ENCODE results near the gene CSTB. TPM values are rescaled to one million over a fixed set of nuclear protein-coding genes. Genes with fewer than 3 reads are reported as not detected.
"Not testable (repeated sequence)": the region's sequence is repeated elsewhere in the genome, so short reads cannot be mapped to it uniquely, and the experiment has no call there.

Gene CSTB
- total RNA-seq, 1 experiment from 2014 or later, result 136 TPM

DNA sequence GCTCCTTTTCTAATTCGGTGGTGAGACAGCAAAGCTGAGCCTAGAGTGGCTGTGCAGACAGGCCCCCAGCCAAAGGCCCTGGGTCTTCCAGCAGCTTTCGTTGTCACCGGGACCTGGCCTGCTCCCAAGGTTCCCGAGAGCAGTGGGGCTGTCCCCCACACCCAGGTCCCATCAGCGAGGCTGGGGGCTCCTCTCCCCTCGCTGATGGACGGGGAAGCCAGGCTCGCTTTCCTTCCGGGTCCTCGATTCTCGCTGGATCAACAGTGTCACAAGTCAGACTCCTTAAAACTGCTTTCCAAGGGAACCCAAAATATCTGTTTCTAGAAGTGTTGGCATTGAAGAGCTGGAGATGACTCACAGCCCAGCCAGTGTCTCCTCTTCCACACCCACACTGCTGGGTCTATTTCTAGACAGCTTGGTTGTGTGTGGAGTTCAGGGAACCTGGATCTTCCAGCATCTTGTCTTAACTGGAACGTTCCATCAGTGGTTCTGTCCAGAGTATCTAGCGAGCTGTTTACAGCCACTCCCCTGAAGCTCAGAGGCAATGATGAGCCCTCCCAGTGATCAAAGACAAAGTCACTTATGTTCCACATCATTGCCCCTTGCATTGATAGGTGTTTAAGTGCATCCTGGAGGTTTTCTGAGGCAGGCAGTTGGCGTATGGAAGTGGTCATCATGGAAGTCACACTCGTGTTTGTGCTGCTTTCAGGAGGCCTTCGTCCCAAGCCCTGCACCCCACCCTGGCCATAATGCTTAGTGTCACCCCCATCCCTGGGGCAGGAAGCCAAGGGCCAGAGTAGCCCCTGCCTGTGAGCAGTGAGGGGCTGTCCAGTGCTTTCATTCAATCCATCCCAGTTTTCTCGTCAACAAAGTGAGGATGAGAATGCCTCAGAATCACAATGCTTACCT lies 48.5 kb upstream of the CSTB start:
- no peaks in the 10 kb centered on the region for H3K9me2 ChIP-seq (ENCODE audit: insufficient read depth)
- intact Hi-C loops (cut with micrococcal nuclease; ENCODE audit: unreplicated experiment), result no loop called here
- no peaks in the 10 kb centered on the region; the same call in 1 of the 2 replicates for H3F3A ChIP-seq (ENCODE audit: insufficient read depth, low read depth)
- H3K27me3 ChIP-seq (ENCODE audit: insufficient read depth, low read depth), result no peaks in the 10 kb centered on the region; the same call in 1 of the 2 replicates
- no TSS peak for BruUV-seq (replicated peaks)
- H3K4me2 ChIP-seq, result no peak overlapping the region
- H3K36me3 ChIP-seq (ENCODE audit: low read depth), result no peaks in the 10 kb centered on the region
- no peaks in the 10 kb centered on the region for H3K79me2 ChIP-seq (ENCODE audit: low read depth)
- CTCF ChIA-PET, result interaction anchor here (0.6 kb wide), 1 partner anchor 42 kb away, joined by 9 read pairs; no protein-coding TSS in a partner anchor
- H4K20me1 ChIP-seq (ENCODE audit: insufficient read depth), result no peaks in the 10 kb centered on the region
- POLR2A ChIA-PET (ENCODE audit: unreplicated experiment), result interaction anchor here (0.5 kb wide), 1 partner anchor 66 kb away, joined by 12 read pairs; no protein-coding TSS in a partner anchor
- no peak overlapping the region for H3K4me3 ChIP-seq
- no peak overlapping the region for H2AFZ ChIP-seq
- H3K9me3 ChIP-seq (ENCODE audit: insufficient read depth, low read depth), result no peaks in the 10 kb centered on the region
- H3K4me1 ChIP-seq (replicated peaks; ENCODE audit: insufficient read depth), result no peaks in the 10 kb centered on the region
- TF ChIP-seq EZH2 (IDR thresholded peaks at IDR 0.05; ENCODE audit: low read depth), result no peak
- TF ChIP-seq, protein P1, sequence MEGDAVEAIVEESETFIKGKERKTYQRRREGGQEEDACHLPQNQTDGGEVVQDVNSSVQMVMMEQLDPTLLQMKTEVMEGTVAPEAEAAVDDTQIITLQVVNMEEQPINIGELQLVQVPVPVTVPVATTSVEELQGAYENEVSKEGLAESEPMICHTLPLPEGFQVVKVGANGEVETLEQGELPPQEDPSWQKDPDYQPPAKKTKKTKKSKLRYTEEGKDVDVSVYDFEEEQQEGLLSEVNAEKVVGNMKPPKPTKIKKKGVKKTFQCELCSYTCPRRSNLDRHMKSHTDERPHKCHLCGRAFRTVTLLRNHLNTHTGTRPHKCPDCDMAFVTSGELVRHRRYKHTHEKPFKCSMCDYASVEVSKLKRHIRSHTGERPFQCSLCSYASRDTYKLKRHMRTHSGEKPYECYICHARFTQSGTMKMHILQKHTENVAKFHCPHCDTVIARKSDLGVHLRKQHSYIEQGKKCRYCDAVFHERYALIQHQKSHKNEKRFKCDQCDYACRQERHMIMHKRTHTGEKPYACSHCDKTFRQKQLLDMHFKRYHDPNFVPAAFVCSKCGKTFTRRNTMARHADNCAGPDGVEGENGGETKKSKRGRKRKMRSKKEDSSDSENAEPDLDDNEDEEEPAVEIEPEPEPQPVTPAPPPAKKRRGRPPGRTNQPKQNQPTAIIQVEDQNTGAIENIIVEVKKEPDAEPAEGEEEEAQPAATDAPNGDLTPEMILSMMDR (conservative IDR thresholded peaks at IDR 0.05), result no peak
- H3K27ac ChIP-seq, result no peak overlapping the region
- no peak for DNase-seq

- H3K4me3 ChIP-seq; H3K27me3 ChIP-seq (ENCODE audit: insufficient read depth, low read depth); H3K4me1 ChIP-seq (replicated peaks; ENCODE audit: insufficient read depth); H3K9me3 ChIP-seq (ENCODE audit: insufficient read depth, low read depth); H2AFZ ChIP-seq; POLR2A ChIA-PET (ENCODE audit: unreplicated experiment); CTCF ChIA-PET; intact Hi-C loops (cut with micrococcal nuclease; ENCODE audit: unreplicated experiment); H3K9me2 ChIP-seq (ENCODE audit: insufficient read depth); H3K36me3 ChIP-seq (ENCODE audit: low read depth); DNase-seq; H3K27ac ChIP-seq; H3K4me2 ChIP-seq; BruUV-seq (replicated peaks); H4K20me1 ChIP-seq (ENCODE audit: insufficient read depth); H3F3A ChIP-seq (ENCODE audit: insufficient read depth, low read depth); H3K79me2 ChIP-seq (ENCODE audit: low read depth): not testable (repeated sequence)
Measured at GRCh38 chr21:43822741-43823140, 46.6 kb upstream of the CSTB start.

DNA sequence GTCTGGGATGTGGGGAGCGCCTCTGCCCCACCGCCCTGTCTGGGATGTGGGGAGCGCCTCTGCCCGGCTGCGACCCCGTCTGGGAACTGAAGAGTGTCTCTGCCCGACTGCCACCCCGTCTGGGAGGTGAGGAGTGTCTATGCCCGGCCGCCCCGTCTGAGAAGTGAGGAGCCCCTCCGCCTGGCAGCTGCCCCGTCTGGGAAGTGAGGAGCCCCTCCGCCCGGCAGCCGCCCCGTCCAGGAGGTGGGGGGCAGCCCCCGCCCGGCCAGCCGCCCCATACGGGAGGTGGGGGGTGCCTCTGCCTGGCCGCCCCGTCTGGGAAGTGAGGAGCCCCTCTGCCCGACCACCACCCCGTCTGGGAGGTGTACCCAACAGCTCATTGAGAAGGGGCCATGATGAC lies 46.1 kb upstream of the CSTB start:
- H4K20me1 ChIP-seq (ENCODE audit: insufficient read depth); H3F3A ChIP-seq (ENCODE audit: insufficient read depth, low read depth); H3K4me2 ChIP-seq; H3K9me3 ChIP-seq (ENCODE audit: insufficient read depth, low read depth); H3K4me1 ChIP-seq (replicated peaks; ENCODE audit: insufficient read depth); BruUV-seq (replicated peaks); H3K79me2 ChIP-seq (ENCODE audit: low read depth); intact Hi-C loops (cut with micrococcal nuclease; ENCODE audit: unreplicated experiment); DNase-seq; H3K27me3 ChIP-seq (ENCODE audit: insufficient read depth, low read depth); H3K27ac ChIP-seq; CTCF ChIA-PET; POLR2A ChIA-PET (ENCODE audit: unreplicated experiment); H3K9me2 ChIP-seq (ENCODE audit: insufficient read depth); H3K36me3 ChIP-seq (ENCODE audit: low read depth); H2AFZ ChIP-seq; H3K4me3 ChIP-seq: not testable (repeated sequence)

DNA sequence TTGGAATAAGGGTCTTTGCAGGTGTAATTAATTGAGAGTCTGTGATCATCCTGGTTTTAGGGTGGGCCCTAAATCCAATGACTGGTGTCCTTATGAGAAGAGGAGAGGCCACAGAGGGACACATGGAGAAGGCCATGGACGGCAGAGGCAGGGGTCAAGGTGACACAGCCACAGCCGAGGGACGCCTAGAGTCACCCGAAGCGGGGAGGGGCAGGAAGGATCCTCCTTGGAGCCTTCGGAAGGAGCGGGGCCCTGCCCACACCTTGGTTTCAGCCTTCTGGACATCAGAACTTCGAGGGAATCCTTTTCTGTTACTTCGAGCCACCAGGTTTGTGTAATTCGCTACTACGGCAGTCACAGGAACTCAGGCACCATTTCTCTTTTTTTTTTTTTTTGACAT lies 44.4 kb upstream of the CSTB start:
- TF ChIP-seq, protein P1 (conservative IDR thresholded peaks at IDR 0.05), result no peak
- TF ChIP-seq EZH2 (IDR thresholded peaks at IDR 0.05; ENCODE audit: low read depth), result no peak
- DNase-seq, result no peak
- no TSS peak for BruUV-seq (replicated peaks)
- no peaks in the 10 kb centered on the region; the same call in 1 of the 2 replicates for H3F3A ChIP-seq (ENCODE audit: insufficient read depth, low read depth)
- H3K9me3 ChIP-seq (ENCODE audit: insufficient read depth, low read depth), result no peaks in the 10 kb centered on the region
- H4K20me1 ChIP-seq (ENCODE audit: insufficient read depth), result no peaks in the 10 kb centered on the region
- H3K27me3 ChIP-seq (ENCODE audit: insufficient read depth, low read depth), result no peaks in the 10 kb centered on the region
- no peak overlapping the region for H3K4me2 ChIP-seq
- H3K4me1 ChIP-seq (replicated peaks; ENCODE audit: insufficient read depth), result no peaks in the 10 kb centered on the region; the same call in 1 of the 2 replicates
- intact Hi-C loops (cut with micrococcal nuclease; ENCODE audit: unreplicated experiment), result no loop called here
- H3K36me3 ChIP-seq (ENCODE audit: low read depth), result no peaks in the 10 kb centered on the region
- POLR2A ChIA-PET (ENCODE audit: unreplicated experiment), result no interaction called here
- CTCF ChIA-PET, result no interaction called here
- H3K27ac ChIP-seq, result no peak overlapping the region
- H3K9me2 ChIP-seq (ENCODE audit: insufficient read depth), result no peaks in the 10 kb centered on the region
- H3K79me2 ChIP-seq (ENCODE audit: low read depth), result no peaks in the 10 kb centered on the region
- H2AFZ ChIP-seq, result no peak overlapping the region
- H3K4me3 ChIP-seq, result no peak overlapping the region
